Esophagus squamous epithelium (tissue), 4 donors: ENCODE results near the gene NLN.

ENCODE experiments used
- CTCF ChIP-seq, 6 experiments: fragments of 450-650 bp in 4 of 6; fragments of 200-600 bp in 2 of 6; sonication (generic) in 2 of 6; IDR thresholded peaks; one replicate each; pipeline ENCODE4 v1.5.1; 2016 to 2019; ENCODE audit warnings: antibody characterized with exemption in 6 of 6, mild to moderate bottlenecking in 4 of 6, moderate library complexity in 4 of 6
- POLR2A ChIP-seq, 4 donors: fragments of 450-650 bp; IDR thresholded peaks; one replicate each; pipeline ENCODE4 v1.6.1; 2017; ENCODE audit warnings: antibody characterized with exemption in 4 of 4, mild to moderate bottlenecking in 4 of 4, moderate library complexity in 3 of 4

GRCh38 chr5:65862384-65862783 is 140.4 kb downstream of the NLN start:
- TF ChIP-seq CTCF (IDR thresholded peaks at IDR 0.05) (no peak), POLR2A (IDR thresholded peaks at IDR 0.05) (no peak)
